IMR-90 (cell line): Measurements from ENCODE around the gene ABL1.

Source experiments
- BHLHE40 ChIP-seq: fragments of 150-350 bp; IDR thresholded peaks from 2 replicates; pipeline ENCODE4 v1.6.1; 2016; ENCODE audit warnings: mild to moderate bottlenecking, low read depth, low read length
- POLR2A ChIP-seq: IDR thresholded peaks from 2 replicates; pipeline ENCODE4 v1.6.1; 2012; ENCODE audit warnings: mild to moderate bottlenecking, low read depth, low read length
- RAD21 ChIP-seq: IDR thresholded peaks from 2 replicates; pipeline ENCODE4 v1.6.1; 2012; ENCODE audit warnings: low read length, improper control_type of control experiment
- RFX5 ChIP-seq: IDR thresholded peaks from 2 replicates; pipeline ENCODE4 v1.8.0; 2012; ENCODE audit warnings: low read depth, mild to moderate bottlenecking, low read length, moderate library complexity
- SMC3 ChIP-seq: fragments of 150-350 bp; IDR thresholded peaks from 2 replicates; pipeline ENCODE4 v1.6.1; 2016; ENCODE audit warnings: low read depth, mild to moderate bottlenecking, antibody characterized with exemption, low read length, moderate library complexity
- TF ChIP-seq, protein P1 (sequence below): conservative IDR thresholded peaks from 2 replicates; pipeline ENCODE4 v1.5.1; 2012; ENCODE audit warnings: mild to moderate bottlenecking, low read depth, low read length, improper control_type of control experiment

DNA sequence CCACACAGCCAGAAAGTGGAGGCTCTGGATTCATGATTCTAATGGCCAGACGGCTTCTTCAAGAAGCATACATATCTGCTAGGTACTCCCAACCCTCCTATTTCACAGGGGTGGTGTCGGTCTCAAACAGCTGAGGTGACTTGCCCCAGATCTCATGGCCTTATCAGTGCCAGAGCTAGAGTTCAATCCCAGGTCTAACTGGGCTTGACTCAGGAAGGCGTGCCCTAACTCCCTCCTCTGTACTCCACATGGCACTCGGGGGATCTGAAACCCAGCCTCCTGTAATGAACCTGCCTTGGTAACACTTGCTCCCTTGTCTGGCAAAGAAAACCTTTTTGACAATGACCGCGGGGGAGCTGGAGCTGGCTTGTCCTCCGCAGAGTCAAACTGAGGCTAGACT is 59.5 kb downstream of the ABL1 start:
- TF ChIP-seq, protein P1, sequence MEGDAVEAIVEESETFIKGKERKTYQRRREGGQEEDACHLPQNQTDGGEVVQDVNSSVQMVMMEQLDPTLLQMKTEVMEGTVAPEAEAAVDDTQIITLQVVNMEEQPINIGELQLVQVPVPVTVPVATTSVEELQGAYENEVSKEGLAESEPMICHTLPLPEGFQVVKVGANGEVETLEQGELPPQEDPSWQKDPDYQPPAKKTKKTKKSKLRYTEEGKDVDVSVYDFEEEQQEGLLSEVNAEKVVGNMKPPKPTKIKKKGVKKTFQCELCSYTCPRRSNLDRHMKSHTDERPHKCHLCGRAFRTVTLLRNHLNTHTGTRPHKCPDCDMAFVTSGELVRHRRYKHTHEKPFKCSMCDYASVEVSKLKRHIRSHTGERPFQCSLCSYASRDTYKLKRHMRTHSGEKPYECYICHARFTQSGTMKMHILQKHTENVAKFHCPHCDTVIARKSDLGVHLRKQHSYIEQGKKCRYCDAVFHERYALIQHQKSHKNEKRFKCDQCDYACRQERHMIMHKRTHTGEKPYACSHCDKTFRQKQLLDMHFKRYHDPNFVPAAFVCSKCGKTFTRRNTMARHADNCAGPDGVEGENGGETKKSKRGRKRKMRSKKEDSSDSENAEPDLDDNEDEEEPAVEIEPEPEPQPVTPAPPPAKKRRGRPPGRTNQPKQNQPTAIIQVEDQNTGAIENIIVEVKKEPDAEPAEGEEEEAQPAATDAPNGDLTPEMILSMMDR = no peak
- TF ChIP-seq POLR2A (no peak), RFX5 (no peak), SMC3 (no peak), RAD21 (no peak), BHLHE40 (no peak)
